HG02571 (cell line): ENCODE results near the gene FAAP20.

ENCODE experiments used
- ATAC-seq: cut with Tn5 transposase; IDR thresholded peaks from one replicate; pipeline ENCODE4 v1.9.1; 2021; ENCODE audit warnings: mild to moderate bottlenecking, moderate library complexity; ENCODE audit not compliant: unreplicated experiment

The FAAP20 gene, protein sequence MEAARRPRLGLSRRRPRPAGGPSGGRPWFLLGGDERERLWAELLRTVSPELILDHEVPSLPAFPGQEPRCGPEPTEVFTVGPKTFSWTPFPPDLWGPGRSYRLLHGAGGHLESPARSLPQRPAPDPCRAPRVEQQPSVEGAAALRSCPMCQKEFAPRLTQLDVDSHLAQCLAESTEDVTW

DNA sequence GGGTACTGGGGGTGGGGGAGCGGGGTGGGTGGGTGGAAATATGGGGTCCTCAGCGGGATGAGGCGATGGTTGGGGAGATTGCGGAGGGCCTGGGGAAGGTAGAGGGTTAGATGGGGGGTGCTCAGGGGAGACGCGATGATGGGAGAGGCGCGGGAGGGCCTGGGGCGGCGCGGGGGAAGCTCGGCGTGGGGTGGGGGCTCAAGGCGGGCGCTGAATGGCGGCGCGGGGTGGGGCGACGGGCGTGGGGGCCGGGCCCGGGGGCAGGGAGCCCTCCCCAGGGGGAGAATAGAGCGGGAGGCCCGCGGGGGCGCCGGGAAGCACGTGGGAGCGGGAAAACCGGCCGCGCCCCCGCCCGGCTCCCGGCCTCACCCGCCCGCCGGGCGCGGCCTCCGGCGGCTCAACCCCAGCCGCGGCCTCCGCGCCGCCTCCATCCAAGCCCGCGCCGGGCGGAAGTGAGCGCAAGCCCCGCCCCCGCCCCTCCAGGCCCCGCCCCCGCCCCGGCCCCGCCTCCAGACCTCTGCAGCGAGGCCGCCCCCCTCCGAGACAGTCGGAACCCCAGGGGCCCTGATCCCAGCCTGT is at the start of gene FAAP20:
Gene FAAP20 (minus strand): TSS at position 454 of the 579 bp plus-strand sequence. CDS start 23 bp downstream, at position 431.
- ATAC-seq: peak; percentile 48

DNA sequence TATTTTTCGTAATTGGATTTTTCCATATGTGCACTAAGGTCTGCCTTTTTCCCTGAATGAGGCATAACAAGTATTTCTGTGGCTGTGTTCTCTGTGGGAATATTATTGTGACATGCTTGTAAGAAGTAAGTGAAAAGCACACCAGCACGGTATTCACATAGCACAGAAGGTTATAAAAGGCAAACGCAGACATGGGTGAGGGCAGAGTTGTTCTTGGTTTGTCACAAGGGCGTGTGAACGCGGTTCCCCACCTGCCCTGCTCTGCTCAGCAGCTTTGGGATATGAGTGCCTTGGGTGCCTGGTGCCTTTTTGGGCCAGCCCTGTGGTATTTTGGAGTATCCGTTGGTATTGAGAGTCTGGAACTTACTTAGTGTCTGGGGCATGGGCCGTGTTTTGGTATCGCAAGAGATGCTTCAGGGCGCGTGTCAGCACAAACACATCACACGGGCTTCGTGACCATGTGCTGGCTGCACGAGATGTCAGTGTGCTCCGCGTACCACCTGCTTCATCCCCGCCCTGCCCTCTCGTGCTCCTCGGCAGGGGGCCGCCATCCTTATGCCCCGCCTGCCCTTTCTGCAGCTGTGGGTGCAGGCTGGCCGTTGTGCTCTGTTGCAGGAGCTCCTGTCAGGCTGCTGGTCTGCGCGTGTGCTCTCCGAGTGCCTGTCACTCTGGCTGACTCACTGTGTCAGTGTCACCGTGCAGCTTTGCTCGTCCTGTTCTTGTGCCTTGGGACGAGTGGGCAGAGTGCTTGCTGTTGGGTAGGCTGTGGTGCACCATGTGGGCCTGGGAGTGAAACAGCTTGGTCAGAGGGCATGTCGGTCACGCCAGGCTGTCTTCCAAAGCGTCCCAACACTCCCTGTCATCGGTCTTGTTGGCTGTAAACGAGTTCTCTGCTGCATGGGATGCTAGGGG is 48.5 kb upstream of the FAAP20 start:
- no peak for ATAC-seq

DNA sequence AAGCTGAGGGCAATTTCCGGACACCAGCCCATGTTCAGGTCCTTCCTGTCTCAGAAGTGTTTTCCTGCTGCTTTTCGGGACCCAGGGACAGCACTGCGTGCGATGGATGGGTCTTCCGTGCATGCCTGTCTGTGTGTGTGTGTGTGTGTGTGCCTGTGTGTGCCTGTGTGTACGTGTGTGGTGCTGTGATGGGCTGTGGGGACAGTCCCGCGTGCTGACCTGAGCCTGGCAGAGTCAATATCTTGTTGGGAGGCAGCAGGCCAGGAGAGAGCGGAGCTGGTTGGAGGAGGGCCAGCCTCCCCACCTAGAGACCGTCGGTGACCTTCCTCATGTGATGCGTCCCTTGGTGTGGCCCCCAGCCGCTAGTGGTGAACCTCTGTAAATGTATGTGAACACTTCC is 47.2 kb upstream of the FAAP20 start:
- ATAC-seq: no peak

DNA sequence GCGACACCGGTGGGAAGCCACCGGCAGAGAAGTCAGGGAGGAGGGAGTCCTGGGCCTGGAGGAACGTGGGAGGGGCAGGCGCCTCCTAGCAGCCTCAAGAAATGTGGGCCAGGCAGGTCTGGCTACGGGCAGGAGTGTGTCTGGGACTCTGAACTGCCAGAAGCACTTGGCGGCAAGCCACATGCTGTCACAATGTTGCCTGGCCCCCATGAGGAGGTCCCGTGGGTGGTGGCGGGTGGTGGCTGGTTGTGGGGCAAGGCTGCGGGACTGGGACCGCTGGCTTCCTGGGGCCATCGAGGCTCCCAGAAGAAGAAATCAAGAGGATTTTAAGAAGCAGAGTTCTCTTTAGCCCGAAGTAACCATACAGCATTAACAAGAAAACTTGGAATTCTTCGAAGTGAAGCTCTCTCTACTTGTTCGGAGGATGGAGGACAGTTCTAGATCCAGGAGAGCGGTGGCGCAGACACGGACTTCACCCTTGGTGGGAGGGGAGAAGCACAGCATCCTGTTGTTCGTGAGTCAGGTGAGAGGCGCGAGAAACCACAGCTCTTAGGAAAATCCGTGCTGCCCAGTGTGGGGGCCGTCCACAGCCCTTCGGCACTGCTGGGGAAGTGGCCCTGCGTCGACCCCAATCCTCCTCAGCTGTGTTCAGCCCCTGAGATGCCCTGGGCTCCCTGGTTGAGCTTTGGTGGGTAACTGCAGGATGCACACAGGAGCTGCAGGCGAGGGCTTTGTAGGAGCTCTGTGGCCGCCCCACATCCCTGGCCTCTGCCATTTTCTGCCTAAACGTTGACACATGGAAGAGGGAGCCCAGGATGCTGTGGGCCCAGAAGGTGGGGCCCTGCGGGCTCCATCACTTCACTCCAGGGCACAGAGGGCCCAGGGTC is 45.9 kb upstream of the FAAP20 start:
- ATAC-seq: no peak

DNA sequence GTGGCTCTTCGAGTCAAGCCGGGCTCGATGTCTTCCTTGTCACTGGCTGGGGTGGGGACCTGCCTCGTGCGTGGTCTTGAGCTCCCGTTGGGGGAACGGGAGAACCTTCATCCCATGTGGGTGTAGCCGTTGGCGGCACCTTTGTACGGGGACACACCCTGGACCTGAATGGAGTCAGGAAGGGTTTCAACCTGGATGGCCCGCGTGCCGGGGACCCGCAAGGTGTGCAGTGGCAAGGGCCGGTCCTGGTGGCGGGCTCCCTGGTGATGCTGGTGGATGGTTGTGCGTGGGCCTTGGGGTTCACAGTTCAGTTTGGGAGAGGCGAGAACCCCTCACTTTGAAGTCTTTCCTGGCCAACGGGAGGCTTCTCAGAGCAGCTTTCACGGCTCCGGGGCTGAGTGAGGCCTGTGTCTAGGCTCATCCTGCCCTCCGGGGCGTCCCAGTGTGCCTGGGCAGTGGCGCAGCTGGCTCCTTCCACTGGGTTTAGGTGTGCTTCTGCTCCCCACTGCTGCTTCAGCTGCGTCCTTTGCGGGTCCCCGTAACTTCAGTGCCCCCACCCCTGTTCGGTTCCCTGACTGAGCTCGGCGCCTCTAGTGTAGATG is 44.9 kb upstream of the FAAP20 start:
- ATAC-seq: no peak

DNA sequence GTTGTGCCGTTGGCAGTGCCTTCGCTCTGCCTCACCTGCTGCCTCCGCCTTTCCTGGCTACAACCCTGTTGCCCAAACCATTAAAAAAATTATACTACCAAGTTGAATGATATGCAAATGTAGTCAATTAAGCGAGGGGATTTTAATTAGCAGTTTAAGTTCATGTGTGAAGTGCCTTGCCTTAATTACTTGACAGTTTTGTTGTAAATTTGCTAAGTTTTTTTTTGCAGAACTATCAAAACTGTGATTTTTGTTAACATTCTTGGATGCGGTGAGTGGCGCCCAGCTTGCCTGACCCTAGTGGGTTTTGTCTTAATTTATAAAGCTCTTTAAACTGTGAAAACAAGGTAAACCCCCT is 44.4 kb upstream of the FAAP20 start:
- ATAC-seq: no peak

DNA sequence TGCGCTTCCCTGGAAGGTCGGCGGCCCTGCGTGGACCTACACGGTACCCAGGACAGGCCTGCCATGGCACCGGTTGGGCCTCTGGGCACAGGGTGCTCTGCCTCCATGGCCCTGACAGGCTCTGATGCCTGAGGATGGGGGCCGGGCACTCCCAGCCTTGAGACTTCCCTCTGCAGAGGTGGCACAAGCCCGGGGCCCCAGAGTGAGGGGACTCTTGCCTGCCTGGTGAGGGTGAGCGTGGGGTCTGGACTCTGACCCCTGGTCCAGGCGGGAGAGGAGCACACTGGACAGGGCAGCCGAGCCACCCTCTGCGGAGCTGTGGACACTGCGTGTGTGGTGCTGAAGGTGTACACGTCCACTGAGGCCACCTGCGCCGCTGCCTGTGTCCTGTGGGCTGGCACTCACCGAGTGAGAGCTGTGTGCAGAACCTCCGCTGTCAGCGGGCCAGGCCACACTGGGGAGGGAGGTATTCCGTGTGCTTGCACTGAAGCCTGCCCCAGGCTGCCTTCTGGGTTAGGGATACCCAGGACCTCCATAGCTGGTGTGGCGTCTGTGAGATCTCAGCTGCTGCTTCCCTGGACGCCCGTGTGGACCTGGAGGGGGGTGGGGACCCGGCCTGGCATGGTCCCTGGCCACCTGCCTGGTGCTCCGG is 43.9 kb upstream of the FAAP20 start:
- ATAC-seq: no peak

DNA sequence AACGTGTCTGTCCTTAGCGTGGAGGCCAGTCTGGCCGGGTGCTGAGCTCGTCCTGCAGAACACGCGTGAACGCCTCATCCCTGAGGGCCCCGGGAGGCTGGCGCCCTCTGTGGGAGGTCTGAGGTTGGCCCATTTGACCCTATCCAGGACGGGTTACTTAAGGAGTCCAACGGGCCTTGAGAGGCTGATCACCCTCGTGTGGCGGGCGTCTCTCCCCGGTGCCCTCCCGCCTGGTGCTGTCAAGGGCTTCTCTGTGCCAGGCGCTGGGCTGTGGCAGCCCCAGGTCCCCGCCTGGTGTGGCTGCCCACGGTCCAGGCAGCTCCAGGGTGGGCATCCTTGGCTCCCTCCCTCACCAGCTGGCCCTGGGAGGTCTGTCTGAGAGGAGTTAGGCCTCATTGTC is 43.2 kb upstream of the FAAP20 start:
- ATAC-seq: no peak

DNA sequence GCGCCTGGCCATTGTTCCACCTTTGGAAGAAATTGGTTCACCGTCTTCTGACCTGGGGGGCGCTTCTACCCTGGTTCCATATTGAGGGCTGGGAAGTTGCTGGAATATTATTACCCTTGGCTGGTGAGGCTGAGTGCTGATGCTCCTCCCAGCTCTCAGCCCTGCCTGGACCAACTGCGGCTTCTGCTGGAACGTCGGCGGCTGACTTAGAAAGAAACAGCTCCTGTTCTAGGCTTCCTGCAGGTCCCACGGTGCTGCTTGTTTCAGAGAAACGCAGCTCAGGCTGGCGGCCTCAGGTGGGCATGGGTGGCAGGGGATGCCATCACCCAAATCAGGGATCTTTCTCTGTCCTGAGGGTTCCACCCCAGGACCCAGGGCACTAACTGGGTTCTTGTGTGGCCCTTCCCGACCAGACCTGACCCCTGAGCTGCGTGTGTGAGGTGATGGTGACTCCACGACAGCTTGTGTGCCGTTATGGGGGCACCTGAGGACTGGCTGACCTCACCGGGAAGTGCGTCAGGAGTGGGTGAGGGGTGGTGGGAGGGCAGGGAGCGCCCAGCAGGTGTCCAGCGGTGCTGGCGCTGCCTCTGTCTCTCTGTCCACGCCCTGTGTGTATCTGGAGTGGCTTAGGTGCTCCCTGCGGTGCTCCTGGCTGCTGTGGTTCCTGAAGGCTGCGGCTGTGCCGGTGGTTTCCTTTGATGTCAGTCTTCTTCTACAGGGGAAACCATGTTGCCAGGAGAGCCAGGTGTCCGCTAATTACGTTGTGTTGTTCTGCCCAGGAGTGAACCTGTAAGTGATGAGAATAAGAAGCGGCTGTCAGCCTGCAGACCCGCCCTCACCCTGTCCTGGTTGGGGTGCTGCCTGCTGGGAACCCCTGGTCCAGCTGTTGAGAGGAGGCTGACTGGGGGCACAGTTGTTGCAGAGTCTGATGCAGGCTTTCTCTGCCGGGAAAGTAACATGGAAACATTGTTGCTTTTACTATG is 42.4 kb upstream of the FAAP20 start:
- ATAC-seq: no peak

DNA sequence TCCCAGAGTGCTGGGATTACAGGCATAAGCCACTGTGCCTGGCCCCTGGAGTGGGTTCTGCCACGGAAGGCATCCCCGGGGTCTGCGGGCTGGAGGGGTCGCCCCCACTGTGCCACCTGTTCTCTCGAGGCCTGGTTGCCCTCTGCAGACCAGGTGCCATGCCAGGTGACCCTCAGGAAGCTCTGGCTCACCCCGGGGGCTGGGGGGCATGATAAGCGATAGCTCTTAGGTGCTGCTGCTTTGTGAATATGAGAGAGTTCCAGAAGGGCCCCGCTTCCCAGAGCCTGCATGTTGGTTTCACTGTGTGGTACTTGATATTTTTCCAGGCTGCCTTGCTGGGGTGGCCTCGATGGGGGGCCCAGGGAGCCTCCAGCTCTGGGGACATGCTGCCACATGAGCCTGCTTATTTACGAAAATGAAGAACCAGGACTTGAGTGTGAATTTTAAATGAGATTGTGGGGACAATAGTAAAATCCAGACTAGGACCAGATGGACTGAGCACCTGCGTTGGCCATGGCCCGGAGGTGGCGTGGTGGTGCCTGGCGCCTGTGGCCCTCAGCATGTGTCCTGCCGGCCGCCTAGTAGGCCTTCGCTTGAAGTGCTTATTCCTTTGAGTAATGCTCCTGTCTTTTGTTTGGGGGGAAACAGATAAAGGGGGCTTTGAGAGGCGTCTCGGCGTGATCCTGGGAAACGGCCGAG is 40.9 kb upstream of the FAAP20 start:
- no peak for ATAC-seq

DNA sequence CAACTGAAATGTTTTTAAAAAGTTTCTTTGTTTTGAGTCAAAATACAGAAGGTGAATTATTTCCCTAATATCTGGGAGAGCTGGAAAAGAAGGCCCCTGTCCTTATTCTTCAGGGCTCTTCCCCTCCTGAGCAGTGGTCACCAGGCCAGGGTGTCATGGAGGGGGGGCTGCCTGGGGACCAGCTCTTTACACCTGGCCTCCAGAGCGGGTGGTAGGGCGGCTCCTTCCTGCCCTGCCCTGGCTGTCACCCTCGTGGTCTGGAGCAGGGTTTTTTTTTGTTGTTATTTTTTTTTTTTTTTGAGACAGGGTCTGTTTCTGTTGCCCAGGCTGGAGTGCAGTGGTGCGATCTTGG is 40.2 kb upstream of the FAAP20 start:
- ATAC-seq: no peak

DNA sequence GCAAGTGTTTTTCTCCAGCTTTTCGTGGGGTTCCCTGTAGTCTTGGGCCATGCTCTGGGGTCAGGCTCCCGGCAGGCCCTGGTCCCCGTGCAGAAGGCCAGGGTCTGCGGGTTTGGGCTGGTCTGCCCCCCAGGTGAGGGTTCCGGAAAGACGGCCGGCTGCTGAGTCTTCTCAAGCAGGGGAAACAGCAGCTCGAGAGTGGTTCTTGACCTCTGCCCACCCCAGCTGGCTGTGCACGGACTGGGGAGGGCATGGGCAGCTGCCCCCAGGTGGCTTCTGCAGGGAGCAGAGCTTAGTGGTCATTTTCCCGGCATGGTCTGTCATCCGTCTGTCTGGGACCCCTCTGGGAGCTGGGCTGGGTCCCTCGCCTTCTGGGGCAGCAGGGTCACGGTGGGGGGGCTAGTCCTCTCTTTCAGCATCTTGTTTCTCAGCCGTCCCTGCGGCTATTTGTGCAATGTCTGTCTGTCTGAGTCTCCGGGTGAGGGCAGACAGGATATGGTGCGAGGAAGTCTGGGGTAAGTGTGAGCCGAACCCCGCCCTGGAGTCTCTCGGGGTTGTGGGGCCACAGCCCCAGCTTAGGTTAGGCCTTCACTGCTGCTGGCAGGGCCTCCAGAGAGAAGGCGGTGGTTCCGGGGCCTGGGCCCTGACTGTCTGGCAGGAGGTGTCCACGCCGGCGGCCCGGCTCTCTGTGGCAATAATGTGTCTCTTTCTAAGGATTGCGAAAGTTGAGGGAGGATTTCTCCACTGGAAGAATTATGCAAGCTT is 39.6 kb upstream of the FAAP20 start:
- ATAC-seq: no peak

DNA sequence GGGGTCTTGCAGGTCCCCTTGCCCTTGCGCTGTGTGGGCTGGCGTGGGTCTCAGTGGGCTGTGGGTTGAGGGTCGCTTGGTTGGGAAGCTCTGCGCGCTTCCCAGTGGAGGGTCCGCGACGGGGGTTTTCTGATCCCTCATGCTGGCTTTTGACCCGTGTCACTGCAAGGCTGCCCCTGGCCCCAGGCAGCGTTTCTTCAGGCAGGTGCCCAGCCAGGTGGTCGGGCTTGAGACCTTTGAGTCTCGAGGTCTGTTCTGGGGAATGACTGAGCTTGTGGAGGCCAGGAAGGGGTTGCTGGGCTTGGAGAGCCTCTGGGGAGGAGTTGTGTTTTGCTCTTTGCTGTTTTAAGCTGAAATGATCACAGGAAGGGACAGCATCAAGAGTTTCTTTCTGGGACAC is 38.9 kb upstream of the FAAP20 start:
- no peak for ATAC-seq

DNA sequence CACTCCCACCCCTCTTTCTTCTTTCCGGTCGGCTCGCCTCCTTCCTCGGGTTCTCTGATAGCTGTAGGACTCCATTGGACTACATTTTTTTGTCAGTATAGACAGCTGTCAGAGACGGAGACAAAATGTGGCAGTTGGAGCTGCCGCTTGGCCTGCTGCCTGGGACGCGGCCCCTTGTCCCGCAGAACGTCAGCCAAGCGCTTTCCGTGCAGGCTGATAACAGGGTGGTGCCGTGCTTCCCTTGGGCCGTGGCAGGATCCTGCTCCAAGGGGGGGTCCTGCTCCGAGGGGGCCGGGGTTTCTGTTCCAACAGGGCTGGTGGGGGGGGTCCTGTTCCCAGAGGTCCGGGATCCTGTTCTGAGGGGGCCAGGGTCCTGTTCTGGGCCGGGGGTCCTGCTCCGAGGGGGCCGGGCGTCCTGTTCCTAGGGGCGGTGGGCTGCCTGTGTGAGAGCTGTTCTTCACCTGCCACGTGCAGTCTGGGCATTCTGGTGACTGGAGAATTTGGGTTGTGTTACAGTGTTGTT is 38.4 kb upstream of the FAAP20 start:
- no peak for ATAC-seq

DNA sequence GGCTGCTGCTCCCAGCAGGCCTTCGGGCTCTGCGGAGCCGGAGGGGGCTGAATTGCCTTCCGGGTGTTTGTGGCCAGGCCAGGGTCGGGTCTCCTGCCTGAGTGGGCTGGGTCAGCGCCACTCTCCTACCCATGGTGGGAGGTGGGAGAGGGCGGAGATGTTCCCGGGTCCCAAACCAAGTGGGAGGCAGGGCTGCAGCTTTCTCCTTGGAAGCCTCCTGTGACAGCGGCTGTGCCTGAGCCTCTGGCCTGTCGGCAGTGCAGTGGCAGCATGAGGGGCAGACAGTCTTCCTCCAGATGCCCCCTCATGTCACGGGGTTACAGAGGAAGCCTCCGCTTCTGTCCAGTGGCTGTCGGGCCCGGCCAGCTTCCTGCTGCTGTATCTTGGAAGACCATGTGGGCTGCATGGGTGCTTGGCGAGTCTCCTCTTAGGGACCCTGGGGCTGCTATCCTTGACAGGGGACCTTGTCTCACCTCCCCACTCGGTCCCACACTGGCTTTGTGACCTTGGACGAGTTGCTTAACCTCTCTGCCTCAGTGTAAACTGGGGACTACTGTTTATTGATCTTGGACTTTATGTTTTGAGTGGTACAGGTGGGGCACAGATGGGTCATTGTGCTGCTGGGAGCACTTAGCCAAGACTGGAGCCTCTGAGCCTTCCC is 37.8 kb upstream of the FAAP20 start:
- no peak for ATAC-seq

DNA sequence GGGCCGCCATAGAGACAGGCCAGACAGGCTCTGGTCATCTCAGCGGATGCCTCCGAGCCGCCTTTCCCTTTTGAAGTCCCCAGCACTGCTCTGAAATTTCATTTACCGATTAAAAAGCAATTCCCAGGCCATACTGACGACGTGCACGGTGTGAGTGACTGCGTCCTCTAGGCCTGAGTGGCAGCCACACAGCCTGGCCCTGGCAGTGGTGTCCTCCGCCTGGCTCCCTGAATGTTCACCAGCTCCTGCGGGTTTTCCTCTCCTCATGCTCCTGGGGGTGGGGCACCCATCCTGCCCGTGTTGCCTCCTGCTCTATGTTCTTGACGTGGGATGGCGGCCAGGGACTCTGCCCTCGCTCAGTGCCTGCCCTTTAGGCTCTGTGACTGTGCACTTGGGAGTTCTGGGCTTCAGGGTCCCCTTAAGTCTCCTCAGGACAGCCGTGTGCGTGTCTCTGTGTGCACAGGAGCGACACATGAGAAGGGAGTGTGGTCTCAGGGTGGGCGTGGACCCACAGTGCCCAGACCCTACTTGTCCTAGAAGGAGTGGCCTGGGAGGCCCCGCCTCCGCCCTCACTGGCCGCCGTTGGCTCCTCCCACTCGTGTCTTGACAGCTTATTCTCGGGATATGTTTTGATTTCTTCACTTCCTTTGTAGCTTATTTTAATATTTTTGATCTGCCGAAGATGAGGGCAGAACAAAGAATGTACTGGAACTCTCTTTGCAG is 37.1 kb upstream of the FAAP20 start:
- no peak for ATAC-seq
